ENCODE results near the gene SRRM4. TPM values are rescaled to one million over a fixed set of nuclear protein-coding genes. Genes with fewer than 3 reads are reported as not detected.
A peak's percentile ranks its signal among the peaks of the same experiment; 100 is the strongest.
"Not testable (repeated sequence)": the region's sequence is repeated elsewhere in the genome, so short reads cannot be mapped to it uniquely, and the experiment has no call there.

SRRM4 gene
- total RNA-seq, 1 donor from 2014 or later = 1.4 TPM

DNA sequence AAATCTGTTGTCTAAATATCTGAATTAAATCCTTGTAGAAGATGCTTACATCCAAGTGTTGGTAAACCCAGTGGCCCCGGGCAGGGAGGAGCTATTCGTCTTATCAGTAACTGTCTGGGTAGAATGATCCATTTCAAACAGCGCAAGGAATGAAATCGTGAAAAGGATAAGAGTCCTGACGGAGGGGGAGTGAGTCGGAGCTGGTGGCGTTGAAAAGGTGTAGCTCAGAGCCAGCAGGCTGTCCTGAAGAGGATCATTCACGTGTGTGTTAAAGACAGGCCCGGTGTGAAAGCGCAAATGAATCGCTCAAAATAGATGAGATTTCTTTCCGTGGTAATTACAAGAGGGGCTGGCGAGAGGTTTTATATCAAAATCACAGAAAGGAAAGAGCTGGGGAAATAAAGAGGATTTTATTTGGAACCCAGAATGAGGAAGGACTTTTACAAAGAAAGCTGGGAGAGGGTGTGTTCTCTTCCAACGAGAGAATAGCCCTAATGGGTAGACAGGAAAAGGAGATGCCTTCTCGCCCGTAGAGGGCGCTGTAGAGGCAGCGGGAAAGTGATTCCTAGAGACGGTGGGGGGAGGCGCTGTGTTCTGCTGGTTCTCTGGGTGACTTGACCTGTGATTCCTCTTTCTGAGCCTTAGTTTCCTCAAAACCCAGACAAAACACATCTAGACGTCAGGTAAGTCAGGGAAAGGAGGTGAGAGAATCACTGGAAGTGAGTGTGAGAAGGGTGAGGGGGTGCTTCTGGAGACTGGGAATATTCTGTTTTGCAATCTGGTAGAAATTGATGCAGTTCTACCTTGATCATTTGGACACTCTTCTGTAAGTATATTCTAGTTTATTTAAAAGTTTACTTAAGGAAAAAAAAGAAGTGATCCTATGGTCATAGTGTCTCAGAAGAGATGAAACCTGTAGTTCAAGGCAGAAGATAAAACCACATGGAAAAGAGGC lies 39.3 kb downstream of the SRRM4 start:
- TF ChIP-seq, protein P1, sequence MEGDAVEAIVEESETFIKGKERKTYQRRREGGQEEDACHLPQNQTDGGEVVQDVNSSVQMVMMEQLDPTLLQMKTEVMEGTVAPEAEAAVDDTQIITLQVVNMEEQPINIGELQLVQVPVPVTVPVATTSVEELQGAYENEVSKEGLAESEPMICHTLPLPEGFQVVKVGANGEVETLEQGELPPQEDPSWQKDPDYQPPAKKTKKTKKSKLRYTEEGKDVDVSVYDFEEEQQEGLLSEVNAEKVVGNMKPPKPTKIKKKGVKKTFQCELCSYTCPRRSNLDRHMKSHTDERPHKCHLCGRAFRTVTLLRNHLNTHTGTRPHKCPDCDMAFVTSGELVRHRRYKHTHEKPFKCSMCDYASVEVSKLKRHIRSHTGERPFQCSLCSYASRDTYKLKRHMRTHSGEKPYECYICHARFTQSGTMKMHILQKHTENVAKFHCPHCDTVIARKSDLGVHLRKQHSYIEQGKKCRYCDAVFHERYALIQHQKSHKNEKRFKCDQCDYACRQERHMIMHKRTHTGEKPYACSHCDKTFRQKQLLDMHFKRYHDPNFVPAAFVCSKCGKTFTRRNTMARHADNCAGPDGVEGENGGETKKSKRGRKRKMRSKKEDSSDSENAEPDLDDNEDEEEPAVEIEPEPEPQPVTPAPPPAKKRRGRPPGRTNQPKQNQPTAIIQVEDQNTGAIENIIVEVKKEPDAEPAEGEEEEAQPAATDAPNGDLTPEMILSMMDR (conservative IDR thresholded peaks at IDR 0.05) = peak; percentile 74
- H3K4me3 Mint-ChIP-seq = no peak overlapping the region
- DNase-seq (ENCODE audit: extremely low spot score, unreplicated experiment) = no peak
- H3K4me1 Mint-ChIP-seq (ENCODE audit: unreplicated experiment) = peaks cover 14% of the 10 kb centered on the region
- H3K27me3 Mint-ChIP-seq = peaks cover 43% of the 10 kb centered on the region
- no peaks in the 10 kb centered on the region for H3K36me3 Mint-ChIP-seq
- no peaks in the 10 kb centered on the region for H3K9me3 Mint-ChIP-seq
- no peak overlapping the region for H3K27ac Mint-ChIP-seq

DNA sequence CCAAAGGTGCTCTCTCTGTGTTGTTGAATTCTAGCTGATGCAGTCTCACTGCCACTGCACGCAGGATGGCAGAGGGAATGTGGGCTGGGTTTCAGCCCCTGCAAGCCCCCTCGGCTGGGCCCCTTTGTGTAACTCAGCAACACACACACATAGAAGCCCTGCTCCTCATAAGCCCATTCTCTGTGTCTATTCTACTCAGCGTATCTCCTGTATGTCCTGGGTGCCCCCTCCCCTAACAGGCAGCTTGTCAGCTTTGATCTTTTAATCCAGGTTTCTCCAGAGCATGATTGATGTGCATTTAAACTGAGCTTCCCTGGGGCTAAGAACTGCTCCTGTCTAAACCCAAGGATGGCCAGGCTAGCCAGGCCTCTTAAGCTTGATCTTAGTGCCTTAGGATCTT lies 43.0 kb downstream of the SRRM4 start:
- TF ChIP-seq, protein P1 (conservative IDR thresholded peaks at IDR 0.05) = no peak
- H3K27me3 Mint-ChIP-seq = peaks cover 38% of the 10 kb centered on the region
- no peak for DNase-seq (ENCODE audit: extremely low spot score, unreplicated experiment)
- no peaks in the 10 kb centered on the region for H3K9me3 Mint-ChIP-seq
- peaks cover 8% of the 10 kb centered on the region for H3K4me1 Mint-ChIP-seq (ENCODE audit: unreplicated experiment)
- H3K36me3 Mint-ChIP-seq = no peaks in the 10 kb centered on the region
- no peak overlapping the region for H3K27ac Mint-ChIP-seq
- no peak overlapping the region for H3K4me3 Mint-ChIP-seq

DNA sequence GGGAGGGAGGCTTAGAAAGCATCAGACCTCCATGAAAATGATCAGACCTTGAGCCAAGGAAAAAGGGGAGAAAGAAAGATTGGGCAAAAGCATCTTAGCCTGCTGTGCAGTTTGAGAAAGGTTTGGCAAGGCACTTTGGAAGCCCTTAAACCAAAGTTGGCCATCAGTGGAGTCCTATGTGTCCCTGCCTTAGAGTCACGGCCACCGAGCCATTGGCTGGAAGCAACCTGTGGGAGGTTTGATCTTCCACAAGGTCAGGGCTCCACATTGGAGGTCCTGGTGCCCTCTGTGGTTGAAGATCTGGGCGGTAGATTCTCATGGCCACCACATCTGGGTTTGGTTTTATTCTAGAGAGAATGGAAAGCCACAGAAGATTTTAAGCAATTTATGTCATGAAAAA lies 44.4 kb downstream of the SRRM4 start:
- Mint-ChIP-seq H3K4me1 (ENCODE audit: unreplicated experiment) (peaks cover 5% of the 10 kb centered on the region), H3K9me3 (no peaks in the 10 kb centered on the region), H3K4me3 (no peak overlapping the region), H3K36me3 (no peaks in the 10 kb centered on the region), H3K27ac (no peak overlapping the region), H3K27me3 (peaks cover 29% of the 10 kb centered on the region)
- DNase-seq (ENCODE audit: extremely low spot score, unreplicated experiment) = no peak
- TF ChIP-seq, protein P1 (conservative IDR thresholded peaks at IDR 0.05) = no peak

DNA sequence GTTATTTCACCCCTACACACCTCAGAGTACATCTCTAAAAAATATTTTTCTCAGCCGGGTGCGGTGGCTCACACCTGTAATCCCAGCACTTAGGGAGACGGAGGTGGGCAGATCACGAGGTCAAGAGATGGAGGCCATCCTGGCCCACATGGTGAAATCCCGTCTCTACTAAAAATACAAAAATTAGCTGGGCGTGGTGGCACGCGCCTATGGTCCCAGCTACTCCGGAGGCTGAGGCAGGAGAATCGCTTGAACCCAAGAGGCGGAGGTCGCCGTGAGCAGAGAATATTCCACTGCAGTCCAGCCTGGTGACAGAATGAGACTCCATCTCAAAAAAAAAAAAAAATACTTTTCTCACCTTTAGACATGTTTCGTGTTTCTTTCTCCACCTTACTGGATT lies 52.0 kb downstream of the SRRM4 start:
- not testable (repeated sequence) for H3K9me3 Mint-ChIP-seq; H3K4me1 Mint-ChIP-seq (ENCODE audit: unreplicated experiment); DNase-seq (ENCODE audit: extremely low spot score, unreplicated experiment); H3K4me3 Mint-ChIP-seq; H3K27ac Mint-ChIP-seq; H3K36me3 Mint-ChIP-seq
- H3K27me3 Mint-ChIP-seq = peaks cover 12% of the 10 kb centered on the region

DNA sequence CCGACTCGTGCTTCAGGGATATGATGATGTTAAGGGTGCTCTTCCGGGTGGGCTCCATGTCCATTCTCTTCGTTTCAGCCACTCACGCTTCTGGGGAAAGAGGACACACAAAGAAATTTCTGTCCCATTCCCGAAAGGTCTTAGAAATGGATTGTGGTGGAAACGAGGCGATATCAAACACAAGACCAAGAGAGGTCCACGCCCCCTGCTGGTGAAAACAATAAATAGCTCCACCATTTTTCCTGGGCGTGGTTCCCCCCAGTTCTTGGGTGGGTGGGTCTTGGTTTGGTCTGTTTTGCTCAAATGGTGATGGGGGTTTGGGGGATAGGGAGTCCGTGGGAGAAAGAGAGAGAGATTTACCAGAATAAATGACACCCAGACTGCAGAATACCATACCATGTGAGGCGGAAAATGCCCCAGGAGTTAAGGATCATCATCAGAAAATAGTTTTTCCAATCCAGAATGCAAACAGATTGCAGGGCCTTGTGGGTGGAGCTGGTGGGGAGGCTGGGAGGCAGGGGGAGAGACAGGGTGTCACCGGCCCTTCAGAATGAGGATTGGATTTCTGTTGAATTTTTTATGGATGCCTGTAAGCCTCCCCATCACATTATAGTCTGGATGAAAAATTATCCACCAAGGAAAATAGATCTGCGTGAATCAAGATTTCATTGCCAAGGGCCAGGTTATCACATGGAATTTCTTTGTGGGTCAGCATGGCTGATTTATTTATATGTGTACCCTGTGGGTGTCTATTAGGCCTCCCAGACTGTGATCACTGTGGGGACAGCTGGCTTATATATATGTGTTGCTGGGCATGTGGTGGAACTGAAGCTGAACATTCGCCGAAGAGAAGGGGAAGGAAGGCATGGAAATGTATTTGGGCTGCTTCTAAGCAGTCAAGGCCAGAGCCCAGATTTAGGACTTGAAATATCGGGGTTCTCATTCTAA lies 55.8 kb downstream of the SRRM4 start:
- H3K27me3 Mint-ChIP-seq = peaks cover 19% of the 10 kb centered on the region
- H3K4me3 Mint-ChIP-seq = no peak overlapping the region
- H3K27ac Mint-ChIP-seq = no peak overlapping the region
- TF ChIP-seq, protein P1 (conservative IDR thresholded peaks at IDR 0.05) = peak; percentile 82
- H3K4me1 Mint-ChIP-seq (ENCODE audit: unreplicated experiment) = peaks cover 3% of the 10 kb centered on the region
- no peak for DNase-seq (ENCODE audit: extremely low spot score, unreplicated experiment)
- H3K9me3 Mint-ChIP-seq = no peaks in the 10 kb centered on the region
- no peaks in the 10 kb centered on the region for H3K36me3 Mint-ChIP-seq

Data from type B pancreatic cell (in vitro differentiated cells).